NCI-H526 (cell line): Measurements from ENCODE around the gene ICA1.
"Not testable (repeated sequence)": the region's sequence is repeated elsewhere in the genome, so short reads cannot be mapped to it uniquely, and the experiment has no call there.

Experiments used
- DNase-seq, 2 experiments: peaks; one replicate each; lab custom pipeline; 2025; lab: John Stamatoyannopoulos, UW

The ICA1 gene

DNA sequence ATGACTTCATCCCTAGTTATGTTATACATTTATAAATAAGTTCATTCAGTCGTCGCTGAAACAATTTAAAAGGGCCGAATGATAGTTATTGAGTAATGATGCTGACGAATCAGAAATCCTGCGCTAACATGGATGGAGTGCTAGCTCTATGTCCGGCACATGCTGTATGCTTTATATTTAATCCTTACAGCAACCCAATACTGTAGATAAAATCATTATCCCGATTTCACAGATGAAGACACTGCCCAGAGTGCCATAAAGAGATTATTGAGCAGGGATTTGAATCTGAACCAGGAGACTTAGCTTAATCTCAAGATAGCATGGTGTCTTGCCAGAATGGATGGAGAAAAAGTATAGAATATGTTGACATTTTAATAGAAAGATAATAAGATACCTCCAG is 1.1 kb upstream of the ICA1 start:
- DNase-seq = peak in 1 of 2 experiments; percentile 27

DNA sequence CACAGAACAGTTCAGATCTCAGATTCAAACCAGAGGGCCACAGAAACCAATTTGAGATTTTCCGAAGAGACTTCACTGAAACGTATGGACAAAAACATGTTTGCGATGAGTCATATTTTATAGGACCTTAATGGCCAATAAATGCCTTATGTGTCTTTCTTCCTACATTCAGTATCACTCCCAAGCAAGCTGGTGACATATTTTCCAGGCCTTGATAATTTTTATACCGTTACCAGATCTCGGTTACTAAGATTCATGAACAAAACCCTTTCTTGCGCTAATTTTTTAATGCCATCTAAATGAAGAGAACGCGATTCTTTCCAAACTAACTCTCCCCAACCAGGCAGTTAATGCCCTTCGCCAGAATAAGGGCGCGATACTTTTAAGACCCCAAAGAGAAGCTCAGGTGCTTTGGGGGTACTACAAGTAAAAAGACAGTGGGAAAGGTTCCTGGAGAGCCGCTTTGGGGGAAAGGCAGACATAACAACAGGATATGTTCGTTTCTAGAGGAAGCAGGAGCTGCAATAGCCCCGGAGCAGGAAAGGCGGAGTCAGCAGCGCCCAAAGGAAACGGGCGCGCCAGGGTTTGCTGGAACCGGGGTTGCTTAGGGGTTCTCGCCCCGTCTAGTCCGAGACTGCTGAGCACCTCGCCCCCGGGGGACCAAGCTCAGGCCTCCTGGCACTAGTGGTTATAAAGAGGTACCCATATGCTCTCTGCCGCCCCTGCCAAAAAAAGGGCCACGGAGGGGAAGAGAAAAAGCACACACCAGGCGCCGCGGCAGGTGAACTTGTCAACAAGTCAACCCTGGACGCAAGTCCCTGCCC is 884 bp downstream of the ICA1 start:
- DNase-seq = peak; percentile 49 to 83

DNA sequence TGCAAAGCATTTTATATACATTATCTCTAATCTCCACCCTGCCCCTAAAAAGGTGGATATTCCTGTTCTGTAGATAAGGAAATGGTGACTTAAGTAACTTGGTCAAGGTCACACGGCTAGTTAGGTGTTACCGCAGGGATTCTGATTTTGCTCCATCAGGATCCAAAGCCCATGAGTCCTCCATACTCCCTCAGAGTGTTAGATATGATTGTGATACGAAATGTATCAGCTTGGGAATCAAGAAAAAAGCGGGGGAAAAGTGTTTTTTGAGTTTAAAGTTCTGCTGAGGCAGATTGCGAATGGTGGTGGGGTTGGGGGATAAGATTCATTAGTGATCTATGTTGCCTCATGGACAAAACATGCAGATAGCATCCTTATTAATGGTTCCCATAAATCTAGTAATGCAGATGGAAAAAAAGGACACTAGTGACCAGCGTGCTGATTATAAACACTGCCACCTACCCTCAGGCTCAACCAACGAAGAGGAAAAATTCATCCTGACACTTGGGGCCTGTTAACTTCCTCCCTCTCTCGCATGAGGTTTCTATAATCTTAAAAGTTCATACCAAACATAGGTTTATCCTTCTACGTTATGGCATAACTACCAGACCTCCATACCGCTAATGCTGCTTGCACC is 2.3 kb downstream of the ICA1 start:
- DNase-seq = no peak

DNA sequence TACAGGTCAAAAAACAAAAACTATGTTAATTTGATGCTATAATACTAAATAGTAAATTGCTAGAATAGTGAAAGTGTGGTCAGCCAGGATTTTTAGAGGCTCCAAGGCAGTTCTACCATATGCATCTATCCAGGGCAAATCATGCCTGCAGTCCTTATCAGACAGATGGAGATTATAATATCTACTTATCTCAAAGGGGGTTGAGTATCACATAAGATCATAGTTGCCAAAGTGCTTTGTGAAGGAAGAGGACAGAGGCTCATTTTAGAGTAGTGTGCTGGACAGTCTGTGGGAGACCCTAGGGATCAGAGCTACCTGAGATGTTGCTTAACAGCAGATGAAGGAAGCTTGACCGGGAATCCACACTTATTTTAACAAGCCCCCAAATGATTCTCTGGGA is 3.2 kb downstream of the ICA1 start:
- DNase-seq = no peak

DNA sequence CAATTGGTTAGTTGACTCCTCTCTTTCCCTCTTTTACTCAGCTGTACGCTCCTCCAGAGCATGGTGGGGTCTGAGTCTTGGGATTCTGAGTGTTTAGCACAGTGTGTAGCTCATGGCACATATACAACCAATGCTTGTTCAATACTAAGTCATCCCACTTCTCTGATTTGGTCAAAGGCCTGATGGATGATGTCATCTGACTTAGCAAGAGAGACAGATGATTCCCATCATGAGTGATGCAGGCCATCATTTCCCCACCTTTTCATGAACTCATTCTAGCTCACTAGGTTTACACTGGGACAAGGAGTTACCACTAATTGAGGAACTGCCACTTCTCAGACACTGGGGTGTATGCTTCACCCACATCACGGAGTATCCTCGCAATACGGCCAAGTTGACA is 3.8 kb downstream of the ICA1 start:
- no peak for DNase-seq

DNA sequence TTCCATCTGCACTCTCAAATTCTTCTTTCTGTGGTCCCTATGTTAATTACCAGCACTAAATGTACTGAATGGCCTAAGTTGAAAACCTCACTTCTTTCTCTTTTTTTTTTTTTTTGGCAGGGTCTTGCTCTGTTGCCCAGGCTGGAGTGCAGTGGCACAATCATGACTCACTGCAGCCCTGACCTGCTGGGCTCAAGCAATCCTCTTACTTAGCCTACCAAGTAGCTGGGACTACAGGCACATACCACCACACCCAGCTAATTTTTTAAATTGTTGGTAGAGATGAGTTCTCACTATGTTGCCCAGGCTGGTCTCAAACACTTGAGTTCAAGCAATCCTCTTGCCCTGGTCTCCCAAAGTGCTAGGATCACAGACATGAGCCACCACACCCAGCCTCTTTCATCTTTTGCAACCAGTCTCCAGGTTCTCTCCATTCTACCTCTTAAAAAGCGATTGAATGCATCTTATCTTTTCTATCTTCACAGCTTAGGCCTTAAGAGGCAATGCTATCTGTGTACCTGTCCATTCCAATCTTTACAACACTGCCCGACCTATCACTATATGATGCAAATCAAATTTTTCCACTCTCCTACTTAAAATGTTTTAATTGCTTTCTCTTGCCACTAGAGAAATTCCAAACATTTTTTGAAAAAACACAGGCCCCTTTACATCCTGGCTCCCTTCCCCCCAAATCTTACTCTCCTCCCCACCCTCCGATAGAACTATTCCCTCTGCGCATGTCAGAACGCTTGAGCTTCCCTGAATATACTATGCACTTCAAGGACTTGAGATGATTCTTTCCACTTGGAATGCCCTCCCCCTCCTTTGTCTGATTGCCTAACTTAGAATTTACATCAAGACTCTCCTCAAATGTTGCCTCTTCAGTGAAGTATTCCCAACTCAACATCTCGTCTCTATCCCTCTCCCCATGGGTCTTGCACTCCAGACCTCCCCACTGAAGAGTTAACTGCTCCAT is 6.0 kb downstream of the ICA1 start:
- DNase-seq = no peak

DNA sequence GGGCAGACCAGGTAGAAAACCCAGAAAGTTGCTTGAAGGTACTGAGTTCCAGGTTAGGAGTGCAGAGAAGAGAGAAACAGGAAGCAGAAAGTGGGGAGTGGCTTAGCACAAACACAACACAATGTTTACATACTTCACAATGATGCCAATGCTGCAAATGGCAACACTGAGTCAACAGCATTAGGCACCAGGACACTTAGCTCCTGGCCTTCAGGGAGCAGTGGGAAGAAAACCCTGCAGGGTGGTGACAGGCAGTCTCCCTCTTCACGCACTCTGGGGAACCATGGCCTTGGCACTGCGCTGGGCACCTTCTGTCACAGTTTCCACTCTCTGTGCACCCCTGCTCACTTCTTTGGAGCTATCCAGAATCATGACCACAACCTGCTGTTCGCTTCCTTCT is 7.3 kb downstream of the ICA1 start:
- no peak for DNase-seq

DNA sequence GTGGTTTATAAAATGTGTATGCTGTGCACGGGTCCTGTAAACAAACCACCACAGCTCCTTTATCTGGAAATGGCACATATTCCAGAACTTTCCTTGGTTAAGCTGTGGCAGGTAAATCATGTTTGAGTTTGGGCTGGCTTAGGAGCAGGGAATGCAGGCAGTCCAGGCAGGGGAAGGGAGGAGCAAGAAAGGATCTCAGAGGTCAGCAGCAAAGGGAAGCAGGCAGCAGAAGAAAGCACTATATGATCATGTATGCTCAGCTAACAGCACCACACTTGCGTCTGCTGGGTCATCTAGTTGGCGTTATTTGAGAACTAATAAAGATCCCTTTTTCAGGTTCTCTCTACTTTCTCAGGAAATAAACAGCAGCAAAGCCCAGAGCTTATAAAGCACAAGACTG is 7.8 kb downstream of the ICA1 start:
- DNase-seq = no peak

DNA sequence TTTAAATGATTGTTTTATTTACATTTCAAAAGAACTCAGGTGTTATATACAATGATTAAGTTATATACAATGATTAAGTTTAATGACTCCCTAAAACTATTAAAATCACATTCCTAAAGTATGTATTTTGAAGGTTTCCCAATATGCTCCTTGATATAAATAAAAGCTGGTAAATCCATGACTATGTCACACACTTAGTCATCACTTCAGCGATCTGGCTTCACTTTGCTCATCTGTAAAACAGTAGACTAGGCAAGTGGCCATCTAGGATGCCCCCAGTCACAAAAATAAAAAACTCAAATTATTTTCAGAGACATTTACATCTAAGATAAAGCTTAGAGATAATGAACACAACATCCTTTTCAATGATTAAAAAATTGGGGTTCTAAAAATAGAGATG is 10.8 kb downstream of the ICA1 start:
- no peak for DNase-seq

GRCh38 chr7:8250547-8250946 is 11.4 kb downstream of the ICA1 start:
- no peak for DNase-seq

- DNase-seq = no peak
Measured at GRCh38 chr7:8249121-8249520, 12.8 kb downstream of the ICA1 start.

GRCh38 chr7:8246020-8246419 is 15.9 kb downstream of the ICA1 start:
- no peak for DNase-seq

DNA sequence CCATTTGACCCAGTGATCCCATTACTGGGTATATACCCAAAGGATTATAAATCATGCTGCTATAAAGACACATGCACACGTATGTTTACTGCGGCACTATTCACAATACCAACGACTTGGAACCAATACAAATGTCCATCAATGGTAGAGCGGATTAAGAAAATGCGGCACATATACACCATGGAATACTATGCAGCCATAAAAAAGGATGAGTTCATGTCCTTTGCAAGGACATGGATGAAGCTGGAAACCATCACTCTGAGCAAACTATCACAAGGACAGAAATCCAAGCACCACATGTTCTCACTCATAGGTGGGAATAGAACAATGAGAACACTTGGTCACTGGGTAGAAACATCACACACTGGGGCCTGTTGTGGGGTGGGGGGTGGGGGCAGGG is 16.9 kb downstream of the ICA1 start:
- DNase-seq = not testable (repeated sequence)

DNA sequence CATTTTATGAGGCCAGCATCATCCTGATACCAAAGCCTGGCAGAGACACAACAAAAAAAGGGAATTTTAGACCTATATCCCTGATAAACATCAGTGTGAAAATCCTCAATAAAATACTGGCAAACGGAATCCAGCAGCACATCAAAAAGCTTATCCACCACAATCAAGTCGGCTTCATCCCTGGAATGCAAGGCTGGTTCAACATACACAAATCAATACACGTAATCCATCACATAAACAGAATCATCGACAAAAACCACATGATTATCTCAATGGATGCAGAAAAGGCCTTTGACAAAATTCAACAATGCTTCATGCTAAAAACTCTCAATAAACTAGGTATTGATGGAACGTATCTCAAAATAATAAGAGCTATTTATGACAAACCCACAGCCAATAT is 18.9 kb downstream of the ICA1 start:
- not testable (repeated sequence) for DNase-seq

DNA sequence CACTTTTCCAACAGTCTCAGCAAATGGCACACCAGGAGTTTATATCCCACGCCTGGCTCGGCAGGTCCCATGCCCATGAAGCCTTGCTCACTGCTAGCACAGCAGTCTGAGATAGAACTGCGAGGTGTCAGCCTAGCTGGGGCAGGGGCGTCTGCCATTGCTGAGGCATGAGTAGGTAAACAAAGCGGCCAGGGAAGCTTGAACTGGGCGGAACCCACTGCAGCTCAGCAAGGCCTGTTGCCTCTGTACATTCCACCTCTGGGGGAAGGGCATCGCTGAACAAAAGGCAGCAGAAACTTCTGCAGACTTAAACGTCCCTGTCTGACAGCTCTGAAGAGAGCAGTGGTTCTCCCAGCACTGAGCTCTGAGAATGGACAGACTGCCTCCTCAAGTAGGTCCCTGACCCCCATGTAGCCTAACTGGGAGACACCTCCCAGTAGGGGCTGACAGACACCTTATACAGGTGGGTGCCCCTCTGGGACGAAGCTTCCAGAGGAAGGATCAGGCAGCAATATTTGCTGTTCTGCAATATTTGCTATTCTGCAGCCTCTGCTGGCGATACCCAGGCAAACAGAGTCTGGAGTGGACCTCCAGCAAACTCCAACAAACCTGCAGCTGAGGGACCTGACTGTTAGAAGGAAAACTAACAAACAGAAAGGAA is 22.1 kb downstream of the ICA1 start:
- DNase-seq = not testable (repeated sequence)

DNA sequence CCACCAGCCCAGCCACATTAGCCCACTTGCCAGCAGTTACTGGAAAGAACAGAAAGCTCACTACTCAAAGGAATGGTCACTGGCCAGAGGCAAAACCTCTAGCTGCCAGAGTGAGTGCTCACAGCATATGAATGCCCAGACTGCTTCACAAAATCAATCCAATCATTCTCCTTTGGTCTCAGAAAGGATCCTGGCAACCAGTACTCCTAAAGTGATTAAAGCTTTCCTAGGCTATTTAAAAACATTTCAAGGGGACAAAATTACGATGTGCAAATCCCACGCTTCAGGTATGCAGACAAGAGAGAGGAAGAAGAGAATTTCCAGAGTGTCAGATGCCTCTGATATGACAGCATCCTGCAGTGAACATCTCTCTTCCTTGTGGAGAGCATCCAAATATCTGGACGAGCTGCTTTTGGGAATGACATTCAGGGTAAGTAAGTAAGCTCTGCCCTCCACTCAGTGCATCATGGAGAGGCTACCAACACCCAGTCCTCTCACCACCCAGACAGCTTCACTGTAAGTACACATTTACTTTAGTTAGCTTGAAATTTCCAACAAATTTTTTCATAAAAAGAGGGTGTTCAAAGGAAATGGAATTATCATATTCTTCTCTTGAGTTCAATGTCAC is 25.1 kb downstream of the ICA1 start:
- DNase-seq = no peak

DNA sequence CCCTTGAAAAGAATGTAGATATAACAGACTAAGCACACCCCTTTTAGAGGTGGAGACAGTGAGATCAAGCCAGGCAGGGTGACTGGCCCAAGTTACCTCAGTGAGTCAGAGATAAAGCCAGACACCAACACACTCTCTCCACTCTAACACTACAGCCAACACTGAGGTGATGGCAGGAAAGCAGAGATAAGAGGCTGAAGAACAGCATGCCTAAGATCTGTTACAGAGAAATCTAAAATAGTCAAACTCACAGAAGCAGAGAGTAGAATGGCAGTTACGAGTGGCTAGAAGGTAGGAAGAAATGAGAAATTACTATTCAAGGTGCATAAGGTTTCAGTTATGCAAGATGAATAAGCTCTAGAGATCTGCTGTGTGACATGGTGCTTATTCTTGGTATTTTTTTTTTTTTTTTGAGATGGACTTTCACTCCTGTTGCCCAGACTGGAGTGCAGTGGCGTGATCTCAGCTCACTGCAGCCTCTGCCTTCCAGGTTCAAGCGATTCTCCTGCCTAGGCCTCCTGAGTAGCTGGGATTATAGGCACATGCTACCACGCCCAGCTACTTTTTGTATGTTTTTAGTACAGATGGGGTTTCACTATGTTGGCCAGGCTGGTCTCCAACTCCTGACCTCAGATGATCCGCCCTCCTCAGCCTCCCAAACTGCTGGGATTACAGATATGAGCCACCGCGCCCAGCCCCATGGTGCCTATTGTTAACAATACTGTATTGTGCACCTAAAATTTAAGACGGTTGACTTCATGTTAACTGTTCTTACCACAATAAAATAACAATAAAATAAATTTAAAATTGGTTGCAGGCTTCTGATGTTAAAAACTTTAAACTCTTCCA is 28.7 kb downstream of the ICA1 start:
- DNase-seq = no peak

DNA sequence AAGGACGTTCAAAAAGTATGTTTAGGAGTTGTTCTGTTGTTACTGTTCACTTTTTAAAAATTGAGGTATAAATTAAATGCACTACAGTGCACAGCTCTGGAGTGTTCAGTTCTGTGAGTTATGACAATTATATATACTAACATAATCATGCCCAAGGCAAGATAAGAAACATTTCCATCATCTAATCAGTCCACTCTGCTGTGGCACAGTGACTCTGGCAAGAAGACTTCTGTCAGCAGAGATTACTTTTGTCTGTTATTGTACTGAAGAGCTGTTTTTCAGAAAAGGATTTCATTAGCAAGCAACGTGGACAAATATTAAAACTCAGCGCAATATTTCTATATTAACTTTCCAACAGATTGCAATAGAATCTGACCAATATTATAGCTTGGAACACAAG is 32.0 kb downstream of the ICA1 start:
- no peak for DNase-seq

DNA sequence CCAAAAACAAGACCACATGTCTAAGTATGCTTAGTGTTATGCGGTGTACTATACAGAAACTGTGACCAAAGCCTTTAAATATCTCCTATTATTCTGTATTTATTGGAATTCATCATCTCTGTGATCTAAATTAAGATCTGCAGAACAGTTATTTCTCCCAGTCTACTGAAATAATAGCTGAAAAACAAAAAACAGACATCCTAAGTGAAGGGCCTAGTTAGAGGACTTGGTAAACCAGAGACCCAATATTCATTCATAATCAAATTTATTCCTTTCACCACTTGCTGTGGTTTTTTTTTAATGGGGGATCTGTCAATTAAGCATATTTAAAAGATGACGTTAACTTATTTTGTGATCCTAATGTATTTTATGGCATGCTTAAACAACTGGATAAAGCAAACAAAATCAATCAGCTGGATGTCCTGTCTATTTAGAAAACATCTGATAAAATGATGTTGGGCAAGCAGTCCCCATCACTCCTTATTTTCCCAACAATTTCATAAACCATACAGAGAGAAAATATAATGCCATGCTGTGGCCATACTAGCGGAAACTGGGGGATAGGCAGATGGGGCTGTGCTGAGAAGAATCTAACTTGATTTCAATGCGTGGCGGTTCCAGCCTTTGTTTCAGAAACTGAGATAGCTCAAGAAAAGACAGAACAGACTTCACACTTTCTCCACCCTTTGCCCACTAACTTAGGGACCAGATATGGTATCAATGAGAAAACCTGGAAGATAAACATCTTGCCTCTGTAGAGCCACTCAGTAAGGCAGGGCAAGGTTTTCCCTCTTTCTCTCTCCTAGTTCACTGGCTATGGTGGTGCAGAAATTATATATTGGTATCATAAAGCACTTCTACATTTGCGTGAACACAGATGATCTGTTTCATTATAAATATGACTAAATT is 32.9 kb downstream of the ICA1 start:
- no peak for DNase-seq

- DNase-seq = no peak
Measured at GRCh38 chr7:8228068-8228467, 33.9 kb downstream of the ICA1 start.
